Stimulated activated CD4-positive, alpha-beta T cell treated with anti-CD3 and anti-CD28 coated beads, Interleukin-15, amount 100 ng/mL, for 48 hours (primary cell): ENCODE measurements around the gene VWA7.
A peak's percentile ranks its signal among the peaks of the same experiment; 100 is the strongest.

Experiments used
- DNase-seq, 2 donors: peaks; one replicate each; pipeline ENCODE4 v3.0.0-alpha.2; 2020; ENCODE audit warnings: low read depth in 2 of 2

VWA7 gene

GRCh38 chr6:31778999-31779885 is 2.1 kb upstream of the VWA7 start:
- DNase-seq: no peak

DNA sequence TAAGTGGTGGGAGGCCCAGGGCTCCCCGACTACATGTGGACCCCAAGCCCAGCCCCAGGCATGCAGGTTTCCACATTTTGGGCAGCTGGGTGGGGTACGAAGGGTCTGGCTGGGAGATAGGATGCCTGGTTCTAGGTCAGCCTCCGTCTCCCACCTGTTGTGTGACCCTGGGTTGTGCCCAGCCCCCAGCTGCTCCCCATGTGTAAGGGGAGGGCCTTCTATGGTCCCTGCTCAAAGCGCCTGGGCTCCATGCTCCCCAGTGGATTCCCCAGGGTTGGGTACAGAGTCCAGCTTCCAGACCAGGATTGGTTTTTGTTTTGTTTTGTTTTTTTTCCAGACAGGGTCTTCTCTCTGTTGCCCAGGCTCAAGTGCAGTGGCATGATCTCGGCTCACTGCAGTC is 1.1 kb upstream of the VWA7 start:
- DNase-seq: no peak

GRCh38 chr6:31777667-31778050 is 531 bp upstream of the VWA7 start:
- no peak for DNase-seq

DNA sequence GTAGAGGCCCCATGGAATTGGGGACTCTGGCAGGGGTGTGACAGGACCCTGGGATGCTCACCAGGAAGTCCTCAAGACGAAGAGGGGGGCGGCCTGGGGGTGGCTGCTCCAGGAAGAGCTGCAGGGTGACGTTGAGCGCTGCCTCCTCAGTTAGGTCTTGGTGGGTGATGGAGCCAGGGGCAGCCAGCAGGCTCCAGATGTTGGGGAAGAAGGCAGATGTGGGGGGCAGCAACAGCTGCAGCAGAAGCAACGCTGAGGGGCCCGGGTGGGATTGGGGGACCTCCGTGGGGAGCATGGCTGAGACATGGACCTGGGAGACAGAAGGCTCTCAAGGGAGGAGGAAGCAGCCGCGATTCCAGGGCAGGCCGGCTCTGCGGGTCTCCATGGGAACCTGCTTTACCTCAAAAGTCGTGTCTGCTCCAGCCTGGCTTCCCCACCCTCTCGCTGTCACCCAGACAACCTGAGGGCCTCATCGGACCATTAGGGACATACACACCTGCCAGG is 591 bp downstream of the VWA7 start:
- DNase-seq: no peak

- no peak for DNase-seq
These were observed 1.3 kb downstream of the VWA7 start for GRCh38 chr6:31775633-31776484.

DNA sequence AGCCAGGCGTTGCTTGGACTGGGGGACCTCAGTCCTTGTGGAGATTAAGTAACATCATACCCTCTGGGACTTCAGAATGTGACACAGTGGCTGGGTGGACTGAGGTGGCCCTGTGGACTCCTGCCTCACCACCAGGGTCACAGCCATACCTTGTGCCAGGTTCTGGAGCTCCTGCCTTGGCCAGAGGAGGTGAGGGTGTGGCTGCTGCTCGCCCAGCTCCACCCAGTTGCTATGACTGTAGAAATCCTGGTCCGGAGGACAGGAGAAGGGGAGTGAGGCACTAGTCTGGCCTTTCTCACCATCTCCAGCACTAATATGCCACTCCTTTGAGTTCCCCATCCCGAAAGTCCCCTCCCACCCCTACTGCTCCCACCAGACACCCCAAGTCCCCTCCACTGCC is 1.9 kb downstream of the VWA7 start:
- no peak for DNase-seq

DNA sequence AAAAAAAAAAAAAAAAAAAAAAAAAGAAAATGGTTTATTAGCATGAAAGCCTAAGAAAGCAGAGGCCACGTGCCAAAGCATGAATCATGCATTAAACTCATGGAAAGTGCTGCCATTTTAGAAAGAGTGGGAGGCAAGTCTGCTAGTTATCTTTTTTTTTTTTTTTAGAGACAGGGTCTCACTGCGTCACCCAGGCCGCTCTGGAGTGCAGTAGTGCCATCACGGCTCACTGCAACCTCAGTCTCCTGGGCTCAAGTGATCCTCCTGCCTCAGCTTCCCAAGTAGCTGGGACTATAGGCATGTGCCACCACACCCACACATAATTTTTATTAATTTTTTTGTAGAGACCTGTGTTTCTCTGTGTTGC is 5.2 kb downstream of the VWA7 start:
- no peak for DNase-seq

- DNase-seq: no peak
These were observed 6.3 kb downstream of the VWA7 start for GRCh38 chr6:31770860-31771259.

GRCh38 chr6:31769684-31770371 is 7.3 kb downstream of the VWA7 start:
- peak; percentile 64 to 81 for DNase-seq

DNA sequence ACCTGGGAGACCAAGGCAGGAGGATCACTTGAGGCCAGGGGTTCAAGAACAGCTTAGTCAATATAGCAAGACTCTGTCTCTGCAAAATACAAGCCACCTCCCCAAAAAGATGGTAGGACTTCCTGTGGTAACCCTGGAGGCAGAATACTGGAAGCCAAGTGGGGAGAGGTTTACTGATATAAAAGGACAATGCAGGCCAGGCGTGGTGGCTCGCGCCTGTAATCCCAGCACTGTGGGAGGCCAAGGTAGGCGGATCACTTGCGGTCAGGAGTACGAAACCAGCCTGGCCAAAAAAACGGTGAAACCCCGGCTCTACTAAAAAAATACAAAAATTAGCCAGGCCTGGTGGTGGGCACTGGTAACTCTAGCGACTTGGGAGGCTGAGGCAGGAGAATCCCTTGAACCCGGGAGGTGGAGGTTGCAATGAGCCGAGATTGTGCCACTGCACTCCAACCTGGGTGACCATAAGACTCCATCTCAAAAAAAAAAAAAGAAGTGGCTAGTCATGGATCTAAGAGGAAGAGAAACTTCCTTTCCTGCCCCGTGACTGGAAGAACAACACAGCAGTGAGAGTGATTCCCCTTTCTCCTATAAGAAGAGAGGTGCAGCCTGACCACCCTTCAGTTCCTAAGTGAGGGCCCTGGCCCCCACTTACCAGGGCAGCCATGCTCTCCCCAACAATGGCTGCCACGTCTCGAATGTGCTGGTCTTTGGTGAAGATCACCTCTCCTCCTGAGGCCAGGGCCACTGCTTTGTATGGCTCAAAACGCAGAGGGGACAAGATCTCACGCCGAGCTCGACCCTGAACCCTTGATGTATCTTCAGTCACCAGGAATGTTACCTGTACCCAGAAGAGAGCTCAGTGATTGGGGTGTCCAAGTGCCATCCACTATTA is 8.5 kb downstream of the VWA7 start:
- DNase-seq: no peak

- no peak for DNase-seq
These were observed 10.0 kb downstream of the VWA7 start for GRCh38 chr6:31767096-31767645.

- DNase-seq: no peak
These were observed 11.0 kb downstream of the VWA7 start for GRCh38 chr6:31765910-31766794.

DNA sequence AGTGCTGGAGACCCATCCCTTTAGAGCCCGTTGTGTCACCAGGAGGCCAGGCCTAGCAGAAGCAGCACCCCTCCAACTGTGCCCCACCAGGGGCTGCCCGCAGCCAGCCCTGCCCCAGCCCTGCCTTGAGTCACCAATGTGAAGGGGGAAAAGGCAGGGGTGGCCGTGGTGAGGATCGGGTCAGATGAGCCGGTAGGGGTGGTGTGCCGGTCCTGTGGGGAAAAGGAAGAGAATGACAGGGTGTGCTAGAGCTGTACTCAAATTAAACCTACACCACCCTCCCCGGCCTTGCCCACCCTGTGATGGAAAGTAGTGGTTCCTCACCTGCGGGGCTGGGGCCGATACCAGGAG is 11.6 kb downstream of the VWA7 start:
- DNase-seq: no peak

GRCh38 chr6:31764198-31764597 is 12.9 kb downstream of the VWA7 start:
- no peak for DNase-seq

DNA sequence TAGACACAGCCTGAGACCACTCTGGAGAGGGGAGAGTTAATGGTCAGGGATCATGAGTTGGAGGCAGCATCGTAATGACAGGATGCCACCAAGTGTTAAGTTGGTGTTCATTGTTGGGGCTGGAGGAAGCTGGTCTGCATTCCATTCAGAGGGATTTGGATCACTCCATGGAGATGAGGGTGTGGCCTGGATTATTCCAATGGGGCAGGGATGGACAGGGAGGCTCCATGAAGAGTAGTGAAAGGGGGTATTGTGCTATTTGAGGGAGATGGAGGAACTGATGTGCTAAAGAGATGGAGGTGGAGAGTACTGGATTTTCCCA is 13.5 kb downstream of the VWA7 start:
- DNase-seq: no peak

DNA sequence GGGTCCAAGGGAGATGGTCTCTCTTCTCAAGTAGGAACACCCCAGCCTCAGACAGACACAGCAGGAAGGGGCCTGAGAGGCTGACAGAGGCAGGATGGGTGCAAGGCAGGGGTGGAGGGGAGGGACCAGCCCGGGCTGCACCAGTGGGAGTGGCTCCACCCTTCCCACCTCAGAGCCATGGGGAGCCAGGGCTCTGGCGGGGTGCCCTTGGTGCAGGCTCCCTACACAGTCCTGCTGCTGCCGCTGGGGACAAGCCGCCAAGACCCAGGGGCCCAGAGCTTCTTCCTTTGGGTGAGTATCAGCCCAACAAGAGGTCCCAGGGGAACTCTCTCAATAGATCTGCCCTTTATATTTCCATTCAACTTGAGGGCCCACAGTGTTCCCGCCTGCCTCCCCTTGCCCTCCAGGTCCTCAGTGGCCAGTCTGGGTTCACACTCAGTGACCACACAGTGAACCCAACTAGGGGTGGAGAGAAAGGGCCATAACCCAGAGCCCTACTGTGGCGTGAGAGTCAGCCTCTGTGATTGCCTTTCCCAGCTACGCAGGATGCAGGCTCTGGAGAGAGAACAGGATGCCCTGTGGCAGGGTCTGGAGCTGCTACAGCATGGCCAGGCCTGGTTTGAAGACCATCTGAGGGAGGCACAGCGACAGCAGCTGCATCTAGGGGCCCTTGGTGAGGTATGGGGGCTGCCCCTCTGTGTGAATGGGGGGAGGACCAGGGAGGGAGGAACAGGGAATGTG is 14.1 kb downstream of the VWA7 start:
- DNase-seq: no peak

- no peak for DNase-seq
These were observed 14.8 kb downstream of the VWA7 start, which contains the start of gene SAPCD1 for GRCh38 chr6:31762356-31762755. TSS of gene SAPCD1 (plus strand) at chr6:31762656. CDS start at chr6:31763055, 399 bp downstream.

- no peak for DNase-seq
These were observed 15.8 kb downstream of the VWA7 start for GRCh38 chr6:31761343-31761742.

- no peak for DNase-seq
These were observed 16.3 kb downstream of the VWA7 start for GRCh38 chr6:31760790-31761189.
